Kidney (tissue), 14 donors: ENCODE measurements around the gene KLHL21. TPM values are rescaled to one million over a fixed set of nuclear protein-coding genes. Genes with fewer than 3 reads are reported as not detected.

Source experiments
- DNase-seq, 5 donors: peaks; one replicate each; pipeline ENCODE4 v3.0.0-alpha.2; 2013 to 2020
- FAIRE-seq: peaks from 2 replicates; lab custom pipeline; 2012; peaks lifted over from hg19 to GRCh38; lab: Jason Lieb, UNC
- H3K27ac ChIP-seq, 2 donors: one replicate each; pipeline ENCODE4 v1.7.0; 2013; ENCODE audit warnings: low read depth in 2 of 2, low read length in 2 of 2, inconsistent platforms in 1 of 2
- H3K27me3 ChIP-seq: one replicate; pipeline ENCODE4 v1.7.1; 2013; ENCODE audit warnings: low read length, inconsistent platforms; ENCODE audit not compliant: control insufficient read depth, insufficient read depth
- H3K36me3 ChIP-seq, 3 donors: one replicate each; pipeline versions ENCODE4 v1.7.0 to v1.7.1; 2013; ENCODE audit warnings: low read length in 3 of 3, control low read depth in 1 of 3, inconsistent platforms in 1 of 3; ENCODE audit not compliant: insufficient read depth in 3 of 3, control insufficient read depth in 2 of 3
- H3K4me1 ChIP-seq, 3 donors: one replicate each; pipeline versions ENCODE4 v1.7.0 to v1.7.1; 2013; ENCODE audit warnings: low read length in 3 of 3, inconsistent platforms in 1 of 3, low read depth in 1 of 3; ENCODE audit not compliant: control insufficient read depth in 2 of 3, insufficient read depth in 2 of 3
- H3K4me3 ChIP-seq, 3 donors: one replicate each; pipeline versions ENCODE4 v1.7.0 to v1.8.1; 2013; ENCODE audit warnings: low read length in 3 of 3, control low read depth in 1 of 3, inconsistent platforms in 1 of 3
- H3K9ac ChIP-seq, 3 donors: one replicate each; pipeline versions ENCODE4 v1.7.0 to v1.7.1; 2013; ENCODE audit warnings: low read length in 3 of 3, control low read depth in 1 of 3, inconsistent platforms in 1 of 3
- H3K9me3 ChIP-seq, 3 donors: one replicate each; pipeline versions ENCODE4 v1.7.0 to v1.7.1; 2013; ENCODE audit warnings: low read length in 3 of 3, control low read depth in 1 of 3, inconsistent platforms in 1 of 3; ENCODE audit not compliant: control insufficient read depth in 2 of 3, insufficient read depth in 1 of 3
- intact Hi-C: fragments of 100-400 bp; cut with DNase I; formaldehyde crosslinking; loops from one replicate; pipeline ENCODE4 v1.11.1; 2022
- polyA plus RNA-seq: library from polyadenylated mRNA; stranded (reverse); fragments of 350-450 nt; fragmentation: Illumina TruSeq; extraction: RNeasy Lipid Tissue Mini Kit (QIAGEN cat#74804); gene quantifications from one replicate; pipeline ENCODE4 v1.2.3, GENCODE V29; 2014; ENCODE audit warnings: low read depth, low replicate concordance; ENCODE audit not compliant: insufficient read depth
- total RNA-seq: library from RNA; stranded (reverse); fragmentation: NEBNext Ultra II Directional; extraction: Animal tissue kit (Norgen Biotek cat#: 25700); gene quantifications from one replicate; pipeline ENCODE4 v1.2.1, GENCODE V29; 2021
- TF ChIP-seq, protein P1 (sequence below): IDR thresholded peaks from 3 replicates; pipeline ENCODE4 v1.5.1; 2012; ENCODE audit warnings: mild to moderate bottlenecking, moderate library complexity, borderline replicate concordance; ENCODE audit not compliant: insufficient read depth; ENCODE audit errors: extremely low read depth
- donor health status: control.
- donor health status: control.
- donor health status: control.
- donor health status: control.
- donor health status: control.
- donor health status: DM: yes; HTN: yes; CAD: no.
- donor health status: Normal renal cell carcinoma (clear cell type).

The KLHL21 gene
- total and polyA plus RNA-seq, 2 donors from 2014 or later = 13.9 to 25.0 TPM

GRCh38 chr1:6630027-6630426 lies 27.4 kb upstream of the KLHL21 start:
- TF ChIP-seq, protein P1, sequence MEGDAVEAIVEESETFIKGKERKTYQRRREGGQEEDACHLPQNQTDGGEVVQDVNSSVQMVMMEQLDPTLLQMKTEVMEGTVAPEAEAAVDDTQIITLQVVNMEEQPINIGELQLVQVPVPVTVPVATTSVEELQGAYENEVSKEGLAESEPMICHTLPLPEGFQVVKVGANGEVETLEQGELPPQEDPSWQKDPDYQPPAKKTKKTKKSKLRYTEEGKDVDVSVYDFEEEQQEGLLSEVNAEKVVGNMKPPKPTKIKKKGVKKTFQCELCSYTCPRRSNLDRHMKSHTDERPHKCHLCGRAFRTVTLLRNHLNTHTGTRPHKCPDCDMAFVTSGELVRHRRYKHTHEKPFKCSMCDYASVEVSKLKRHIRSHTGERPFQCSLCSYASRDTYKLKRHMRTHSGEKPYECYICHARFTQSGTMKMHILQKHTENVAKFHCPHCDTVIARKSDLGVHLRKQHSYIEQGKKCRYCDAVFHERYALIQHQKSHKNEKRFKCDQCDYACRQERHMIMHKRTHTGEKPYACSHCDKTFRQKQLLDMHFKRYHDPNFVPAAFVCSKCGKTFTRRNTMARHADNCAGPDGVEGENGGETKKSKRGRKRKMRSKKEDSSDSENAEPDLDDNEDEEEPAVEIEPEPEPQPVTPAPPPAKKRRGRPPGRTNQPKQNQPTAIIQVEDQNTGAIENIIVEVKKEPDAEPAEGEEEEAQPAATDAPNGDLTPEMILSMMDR = no peak
- Histone ChIP-seq H3K4me1 (peaks cover 0 to 8% (median 4%) of the 10 kb centered on the region in 3 donors), H3K27me3 (no peaks in the 10 kb centered on the region), H3K27ac (no peak overlapping the region), H3K36me3 (peaks cover 0 to 24% (median 14%) of the 10 kb centered on the region in 3 donors), H3K4me3 (no peak overlapping the region), H3K9me3 (no peaks in the 10 kb centered on the region), H3K9ac (no peak overlapping the region)
- FAIRE-seq = no peak
- intact Hi-C loops = no loop called here
- DNase-seq = no peak

DNA sequence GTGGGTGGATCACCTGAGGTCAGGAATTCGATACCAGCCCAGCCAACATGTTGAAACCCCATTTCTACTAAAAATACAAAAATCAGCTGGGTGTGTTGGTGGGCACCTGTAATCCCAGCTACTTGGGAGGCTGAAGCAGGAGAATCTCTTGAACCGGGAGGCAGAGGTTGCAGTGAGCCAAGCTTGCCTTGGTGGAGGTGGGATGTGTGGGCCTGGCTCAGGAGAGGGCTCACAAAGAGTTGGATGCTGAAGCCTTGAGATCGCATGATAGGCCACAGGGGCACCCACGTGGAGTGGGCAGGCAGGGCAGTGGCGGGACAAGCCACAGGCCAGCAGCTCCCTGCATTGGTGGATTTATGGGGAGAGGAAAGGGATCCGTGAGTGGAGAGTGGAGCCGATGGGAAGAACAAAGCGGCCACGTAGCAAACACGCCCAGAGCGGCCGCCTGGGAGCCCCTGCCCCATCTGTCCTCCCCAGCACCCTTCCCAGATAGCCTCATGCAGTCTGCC lies 26.4 kb upstream of the KLHL21 start:
- Histone ChIP-seq H3K9me3 (no peaks in the 10 kb centered on the region), H3K4me1 (peaks cover 0 to 12% (median 4%) of the 10 kb centered on the region in 3 donors), H3K36me3 (peaks cover 0 to 19% (median 14%) of the 10 kb centered on the region in 3 donors), H3K4me3 (no peak overlapping the region), H3K27ac (no peak overlapping the region), H3K27me3 (no peaks in the 10 kb centered on the region), H3K9ac (no peak overlapping the region)
- intact Hi-C loops = no loop called here
- DNase-seq (no peak), FAIRE-seq (no peak)
- TF ChIP-seq, protein P1 = no peak

- intact Hi-C loops = no loop called here
- peaks cover 0 to 12% (median 4%) of the 10 kb centered on the region in 3 donors for H3K4me1 ChIP-seq
- TF ChIP-seq, protein P1 = no peak
- DNase-seq (no peak), FAIRE-seq (no peak)
- H3K4me3 ChIP-seq = no peak overlapping the region
- no peak overlapping the region for H3K27ac ChIP-seq
- H3K27me3 ChIP-seq = no peaks in the 10 kb centered on the region
- H3K36me3 ChIP-seq = peaks cover 0 to 15% (median 12%) of the 10 kb centered on the region in 3 donors
- H3K9ac ChIP-seq = no peak overlapping the region
- no peaks in the 10 kb centered on the region for H3K9me3 ChIP-seq
Observed at GRCh38 chr1:6627841-6628545, 25.3 kb upstream of the KLHL21 start.
